Stimulated activated CD4-positive, alpha-beta T cell treated with anti-CD3 and anti-CD28 coated beads, Interleukin-1b, Interleukin-23, amount 100 ng/mL, for 4 hours (primary cell): ENCODE measurements around the gene PPP1R1C.

Experiments
- DNase-seq, 2 donors: peaks; one replicate each; pipeline ENCODE4 v3.0.0-alpha.2; 2020; ENCODE audit warnings: low read depth in 2 of 2

The PPP1R1C gene

DNA sequence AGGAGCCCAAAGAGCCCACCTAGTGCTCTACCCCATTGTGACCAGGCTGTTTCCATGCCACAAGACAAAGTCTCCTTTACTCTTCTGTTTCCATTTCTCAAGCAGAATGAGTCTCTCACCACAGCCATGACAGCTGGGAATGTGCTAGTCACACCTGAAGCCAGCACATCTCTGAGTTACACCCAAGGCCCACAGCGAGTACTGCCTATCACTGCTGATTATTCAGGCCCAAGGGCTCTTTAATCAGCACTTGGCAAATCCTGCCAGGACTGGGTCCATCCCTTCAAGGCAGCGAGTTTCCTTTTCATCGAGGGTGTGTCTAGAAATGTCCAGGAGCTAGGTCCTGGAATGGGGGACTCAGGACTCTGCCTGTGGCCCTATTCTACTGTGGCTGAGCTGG lies 14.6 kb upstream of the PPP1R1C start:
- no peak for DNase-seq

DNA sequence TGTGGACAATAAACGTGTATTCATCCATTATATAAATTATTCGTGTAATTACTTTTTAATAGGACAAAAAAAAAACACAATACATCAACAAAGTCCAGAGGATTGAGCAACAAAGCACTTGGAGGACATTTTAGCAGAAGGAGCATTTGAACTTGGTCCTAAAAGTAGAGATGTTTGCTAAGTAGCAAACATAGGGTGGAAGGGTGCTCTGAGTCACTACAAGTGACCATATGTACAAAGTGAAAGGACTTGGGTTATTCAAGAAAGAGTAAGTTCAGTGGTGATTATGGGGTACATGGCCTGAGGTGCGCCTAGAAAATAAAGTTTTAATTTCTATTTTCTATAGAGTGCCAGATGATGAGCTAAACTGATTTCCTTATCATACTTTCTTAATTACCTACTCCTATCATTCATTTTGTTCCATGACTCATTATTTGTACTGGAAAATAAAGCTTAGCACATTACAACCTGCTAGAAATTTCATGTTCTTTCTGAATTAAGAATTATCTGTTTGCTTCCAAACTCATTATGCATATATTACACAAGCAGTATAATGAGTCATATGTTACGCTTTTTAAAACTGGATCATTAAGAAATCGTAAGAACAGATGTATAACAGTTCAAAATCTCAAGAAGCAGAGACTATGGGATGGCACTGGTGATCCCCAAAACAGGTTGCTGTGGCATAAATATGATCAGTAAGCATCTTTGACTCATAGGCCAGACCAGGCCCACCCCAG lies 13.1 kb upstream of the PPP1R1C start:
- no peak for DNase-seq

DNA sequence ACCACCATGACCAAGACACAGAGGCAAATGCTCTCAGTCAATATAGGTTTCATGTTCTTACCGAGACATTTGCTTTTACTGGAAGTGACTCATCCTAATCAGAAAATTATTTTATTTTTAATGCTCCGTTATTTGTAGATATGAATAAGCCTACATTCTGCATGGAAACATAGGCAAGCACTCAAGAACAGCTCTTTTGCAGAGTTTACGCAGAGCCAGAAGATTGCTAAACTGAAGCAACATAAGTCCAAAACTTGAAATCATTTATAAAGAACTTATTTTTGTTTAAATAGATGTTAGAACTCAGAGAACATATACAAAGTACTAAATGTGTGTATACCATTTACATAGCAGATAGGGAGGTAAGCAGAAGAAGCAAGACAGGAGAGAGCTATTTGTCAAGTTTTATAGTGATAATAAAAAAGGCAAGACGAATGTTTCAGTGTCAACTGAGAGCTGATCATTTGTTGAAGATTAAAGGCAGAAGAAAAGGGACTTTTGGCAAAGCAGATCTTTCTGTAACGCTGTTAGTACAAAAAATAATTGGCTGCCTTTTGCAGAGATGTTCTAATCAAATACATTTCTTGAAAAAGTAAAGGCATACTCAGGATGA lies 12.4 kb upstream of the PPP1R1C start:
- no peak for DNase-seq

DNA sequence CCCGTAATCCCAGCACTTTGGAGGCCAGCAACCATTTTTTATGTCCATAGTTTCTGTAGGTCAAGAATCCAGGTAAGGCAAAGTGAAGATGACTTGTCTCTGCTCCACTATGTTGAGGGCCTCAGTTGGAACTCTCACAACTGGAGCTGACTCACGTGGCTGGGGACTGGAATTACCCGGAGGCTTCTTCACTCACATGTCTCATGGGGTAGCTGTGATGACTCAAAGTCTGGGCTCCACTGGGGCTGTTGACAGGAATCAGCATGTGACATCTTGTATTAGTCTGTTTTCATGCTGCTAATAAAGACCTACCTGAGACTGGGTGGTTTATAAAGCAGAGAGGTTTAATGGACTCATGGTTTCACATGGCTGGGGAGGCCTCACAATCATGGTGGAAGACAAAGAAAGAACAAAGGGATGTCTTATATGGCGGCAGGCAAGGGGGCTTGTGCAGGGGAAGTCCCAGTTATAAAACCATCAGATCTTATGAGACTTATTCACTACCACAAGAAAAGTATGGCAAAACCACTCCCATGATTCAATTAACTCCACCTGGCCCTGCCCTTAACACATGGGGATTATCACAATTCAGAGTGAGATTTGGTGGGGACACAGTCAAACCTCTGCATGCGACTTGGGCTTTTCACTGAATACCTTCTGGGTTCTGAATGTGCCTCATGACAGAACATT lies 7.8 kb upstream of the PPP1R1C start:
- no peak for DNase-seq

- DNase-seq = no peak
These were observed 7.1 kb upstream of the PPP1R1C start for GRCh38 chr2:181978351-181979150.

GRCh38 chr2:181984060-181984459 lies 1.6 kb upstream of the PPP1R1C start:
- DNase-seq = no peak

DNA sequence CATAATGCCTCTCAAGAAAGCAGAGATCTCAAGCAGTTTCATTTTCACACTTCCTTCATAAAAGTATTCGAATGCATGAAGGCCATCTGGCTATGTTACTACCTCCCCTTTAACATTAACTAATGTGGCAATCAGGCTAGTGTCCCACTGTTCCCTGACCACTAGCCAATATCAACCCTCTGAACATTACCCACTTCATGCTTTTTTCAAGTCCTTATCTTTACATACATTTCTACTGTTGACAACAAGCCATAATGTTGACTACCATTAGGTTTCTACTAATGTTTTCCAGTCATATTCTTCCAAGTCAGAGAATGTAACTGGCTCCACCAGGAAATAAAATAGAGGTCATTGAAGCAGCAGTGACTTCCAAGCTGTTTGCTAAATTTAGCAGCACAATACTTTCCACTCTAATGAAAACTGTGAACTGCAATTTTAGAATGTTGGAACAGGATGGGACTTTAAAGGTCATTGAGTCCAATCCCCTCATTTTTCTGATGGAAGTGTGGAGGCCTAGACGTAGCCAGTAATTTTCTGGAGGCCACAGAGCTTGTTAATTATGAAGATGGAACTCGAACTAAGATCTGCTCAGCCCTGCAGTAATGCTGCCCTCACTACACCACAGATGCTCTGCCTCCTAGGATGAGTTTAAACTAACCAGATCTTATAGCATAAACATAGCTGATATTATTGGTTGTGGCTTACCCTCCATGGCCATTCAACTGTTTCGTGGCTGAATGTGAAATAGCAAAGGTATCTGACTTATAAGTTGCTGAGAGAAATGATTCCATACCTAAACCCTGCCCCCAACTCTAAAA lies 630 bp upstream of the PPP1R1C start:
- DNase-seq = no peak

DNA sequence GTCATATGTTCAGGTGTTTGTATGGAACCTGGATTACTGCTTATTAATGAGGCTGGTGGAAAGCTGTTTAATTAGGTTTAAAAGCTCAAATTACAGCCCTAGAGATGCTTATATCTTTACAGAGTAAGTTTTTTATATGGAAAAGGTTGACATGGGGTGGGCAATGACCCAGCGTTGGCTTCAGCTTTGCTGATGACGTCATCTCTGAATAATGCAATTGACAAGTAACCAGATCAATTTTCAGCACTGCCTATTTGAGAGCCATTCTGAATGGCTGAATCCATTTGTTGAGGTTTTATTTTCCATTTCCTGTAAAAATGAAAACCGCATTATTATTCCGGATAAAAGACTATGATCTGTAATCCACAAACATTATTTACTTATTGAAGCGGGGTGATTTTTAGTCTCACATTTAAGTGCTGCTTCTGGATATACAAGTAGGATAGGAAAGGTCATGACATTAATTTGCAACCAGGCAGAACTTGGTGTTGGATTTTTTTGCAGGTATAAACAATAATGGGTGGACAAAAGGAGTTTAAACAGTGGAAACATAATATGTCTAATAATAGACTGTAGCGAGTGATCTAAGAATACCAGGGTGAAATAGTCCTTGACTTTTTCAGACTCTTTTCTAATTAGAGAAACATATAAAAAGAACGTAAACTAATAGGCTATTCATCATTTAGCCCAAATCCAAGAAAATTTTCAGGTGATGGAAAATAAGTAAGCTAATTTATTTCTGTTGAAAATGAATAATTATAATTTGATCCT lies 2.7 kb downstream of the PPP1R1C start:
- DNase-seq = no peak

GRCh38 chr2:181989099-181989498 lies 3.4 kb downstream of the PPP1R1C start:
- DNase-seq = no peak

GRCh38 chr2:181991171-181991885 lies 5.7 kb downstream of the PPP1R1C start:
- DNase-seq = no peak

- DNase-seq = no peak
These were observed 7.1 kb downstream of the PPP1R1C start for GRCh38 chr2:181992776-181993175.

- DNase-seq = no peak
These were observed 9.6 kb downstream of the PPP1R1C start for GRCh38 chr2:181995289-181995688.

DNA sequence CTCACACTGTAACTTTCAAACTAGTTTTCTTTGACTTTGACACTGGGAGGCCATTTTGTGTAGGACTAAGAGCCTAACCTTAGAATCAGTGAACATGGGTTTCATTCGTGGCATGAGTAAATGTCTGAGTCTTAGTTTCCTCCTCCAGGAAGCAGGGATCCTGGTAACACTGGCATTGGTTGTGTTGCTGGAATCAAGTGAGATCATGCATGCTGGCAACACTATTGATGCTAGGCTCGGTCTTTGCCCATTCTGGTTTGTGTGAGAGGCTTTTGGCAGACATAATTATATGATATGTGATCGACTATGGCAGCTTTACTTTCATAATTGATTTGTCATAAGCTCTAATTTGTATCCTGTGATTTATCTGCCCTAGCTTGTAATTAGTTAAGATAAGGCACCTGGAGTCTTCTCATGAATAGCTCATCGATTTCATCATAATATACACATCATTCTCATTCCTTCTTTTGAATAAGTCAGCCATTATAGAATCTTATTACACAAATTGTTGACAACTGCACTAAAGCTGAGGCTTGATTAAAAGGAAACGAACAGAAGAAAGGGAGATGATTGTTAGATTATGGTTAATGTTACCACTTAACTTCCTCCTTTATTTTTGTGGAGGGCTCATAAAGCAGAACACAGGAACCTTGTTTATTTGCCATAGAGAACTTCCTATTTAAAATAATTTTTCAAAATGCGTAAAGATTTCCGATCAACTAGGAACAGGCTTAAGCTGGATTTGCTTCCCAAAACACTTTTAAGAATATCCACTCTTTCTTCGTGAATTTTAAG lies 12.6 kb downstream of the PPP1R1C start:
- DNase-seq = no peak

- no peak for DNase-seq
These were observed 13.4 kb downstream of the PPP1R1C start for GRCh38 chr2:181998891-181999654.

- DNase-seq = no peak
These were observed 14.3 kb downstream of the PPP1R1C start for GRCh38 chr2:181999911-182000310.

- DNase-seq = no peak
These were observed 19.4 kb downstream of the PPP1R1C start for GRCh38 chr2:182004945-182005520.

DNA sequence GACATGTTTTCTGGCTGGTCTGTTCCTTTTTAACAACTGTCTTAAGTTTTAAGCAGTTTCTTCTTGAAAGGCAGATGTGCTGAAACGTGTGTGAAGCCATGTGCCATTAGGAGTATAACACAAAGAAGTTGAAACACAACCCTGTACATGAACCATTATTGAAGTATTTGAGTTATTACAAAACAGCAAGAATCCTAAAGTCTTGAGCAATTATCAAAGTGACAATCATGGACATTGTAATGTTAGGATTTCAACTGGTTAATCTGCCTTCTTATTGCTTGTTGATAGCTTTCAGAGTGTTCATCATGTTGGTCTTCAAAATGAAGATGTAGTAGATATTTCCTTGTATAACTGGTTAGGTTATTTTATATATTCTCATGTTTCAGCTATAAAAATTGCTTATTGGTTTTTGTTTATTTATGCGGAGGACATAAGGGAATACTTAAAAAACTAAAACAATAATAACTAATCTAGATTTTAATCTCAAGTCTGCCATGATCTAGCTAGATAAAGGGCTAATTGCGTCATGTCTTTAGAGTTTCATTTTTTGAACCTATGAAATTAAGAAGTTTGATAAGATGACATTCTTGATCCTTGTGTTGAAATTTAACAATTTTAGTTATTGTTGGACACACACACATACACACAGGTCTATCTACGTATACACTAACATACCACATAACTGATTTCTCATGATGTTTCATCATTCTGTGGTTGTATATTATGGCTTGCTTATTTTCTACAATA lies 21.1 kb downstream of the PPP1R1C start:
- no peak for DNase-seq
